ENCODE measurements around the gene TPI1. TPM values are rescaled to one million over a fixed set of nuclear protein-coding genes. Genes with fewer than 3 reads are reported as not detected.
A peak's percentile ranks its signal among the peaks of the same experiment; 100 is the strongest.
"Not testable (repeated sequence)": the region's sequence is repeated elsewhere in the genome, so short reads cannot be mapped to it uniquely, and the experiment has no call there.

Gene TPI1
- total and polyA plus RNA-seq, 10 donors: 218 to 471 (median 294) TPM

DNA sequence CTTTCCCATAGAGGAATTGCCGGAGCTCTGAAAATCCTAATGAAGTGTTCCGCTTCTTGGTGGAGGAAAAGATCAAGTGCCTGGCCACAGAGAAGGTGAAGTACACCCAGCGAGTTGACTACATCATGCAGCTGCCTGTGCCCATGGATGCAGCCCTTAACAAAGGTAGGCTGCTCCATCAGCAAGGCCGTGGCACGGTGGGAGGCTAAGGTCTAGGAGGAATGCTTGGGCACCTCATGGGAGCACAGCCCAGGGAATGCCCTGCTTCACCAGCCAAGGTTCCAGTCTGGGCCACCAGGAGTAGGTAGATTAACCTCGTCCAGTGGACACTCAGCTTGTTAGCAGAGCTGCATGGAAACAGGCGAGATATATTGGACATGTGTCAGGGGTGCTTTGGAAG lies 6.4 kb upstream of the TPI1 start:
- Histone ChIP-seq H3K4me1 (no peaks in the 10 kb centered on the region), H3K9me3 (no peaks in the 10 kb centered on the region), H3K27me3 (replicated peaks in 1 of 7) (no peaks in the 10 kb centered on the region), H3K27ac (no peak overlapping the region), H3K36me3 (peaks cover 10 to 100% (median 94%) of the 10 kb centered on the region in 6 donors), H3K4me3 (no peak overlapping the region)
- TF ChIP-seq POLR2AphosphoS5 (IDR thresholded peaks at IDR 0.05) (no peak), POLR2A (IDR thresholded peaks at IDR 0.05) (no peak)
- TF ChIP-seq, protein P1, sequence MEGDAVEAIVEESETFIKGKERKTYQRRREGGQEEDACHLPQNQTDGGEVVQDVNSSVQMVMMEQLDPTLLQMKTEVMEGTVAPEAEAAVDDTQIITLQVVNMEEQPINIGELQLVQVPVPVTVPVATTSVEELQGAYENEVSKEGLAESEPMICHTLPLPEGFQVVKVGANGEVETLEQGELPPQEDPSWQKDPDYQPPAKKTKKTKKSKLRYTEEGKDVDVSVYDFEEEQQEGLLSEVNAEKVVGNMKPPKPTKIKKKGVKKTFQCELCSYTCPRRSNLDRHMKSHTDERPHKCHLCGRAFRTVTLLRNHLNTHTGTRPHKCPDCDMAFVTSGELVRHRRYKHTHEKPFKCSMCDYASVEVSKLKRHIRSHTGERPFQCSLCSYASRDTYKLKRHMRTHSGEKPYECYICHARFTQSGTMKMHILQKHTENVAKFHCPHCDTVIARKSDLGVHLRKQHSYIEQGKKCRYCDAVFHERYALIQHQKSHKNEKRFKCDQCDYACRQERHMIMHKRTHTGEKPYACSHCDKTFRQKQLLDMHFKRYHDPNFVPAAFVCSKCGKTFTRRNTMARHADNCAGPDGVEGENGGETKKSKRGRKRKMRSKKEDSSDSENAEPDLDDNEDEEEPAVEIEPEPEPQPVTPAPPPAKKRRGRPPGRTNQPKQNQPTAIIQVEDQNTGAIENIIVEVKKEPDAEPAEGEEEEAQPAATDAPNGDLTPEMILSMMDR (IDR thresholded peaks at IDR 0.05 in 8 of 11, conservative IDR thresholded peaks at IDR 0.05 in 3 of 11): no peak
- intact Hi-C loops (cut with DNase I; ENCODE audit: low total_unique reads): loop anchor here (10.0 kb wide), 1 partner anchor 104 kb away; no protein-coding TSS in a partner anchor
- DNase-seq: no peak
- 96 to 99% (median 96%) methylated on average over 7 of the region's 7 CpGs for whole genome bisulfite sequencing, 5 donors

DNA sequence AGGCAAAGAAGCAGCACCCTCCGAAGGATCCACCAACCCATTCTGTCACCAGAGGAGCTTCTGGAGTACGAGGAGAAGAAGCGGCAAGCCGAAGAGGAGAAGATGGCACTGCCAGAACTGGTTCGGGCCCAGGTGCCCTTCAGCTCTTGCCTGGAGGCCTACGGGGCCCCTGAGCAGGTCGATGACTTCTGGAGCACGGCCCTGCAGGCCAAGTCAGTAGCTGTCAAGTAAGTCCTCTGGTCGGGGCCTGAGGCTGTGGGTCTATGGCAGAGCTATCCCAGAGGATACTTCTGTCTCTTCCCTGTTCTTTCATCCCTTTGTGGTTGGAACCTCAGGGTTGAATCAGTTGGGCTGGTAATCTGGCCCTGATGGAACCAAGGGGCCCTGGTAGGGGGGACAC lies 5.9 kb upstream of the TPI1 start:
- no peaks in the 10 kb centered on the region for H3K9me3 ChIP-seq
- peaks cover 0 to 3% (median under 1%) of the 10 kb centered on the region in 6 donors for H3K4me1 ChIP-seq
- intact Hi-C loops (cut with DNase I; ENCODE audit: low total_unique reads): loop anchor here (10.0 kb wide), 1 partner anchor 103 kb away; no protein-coding TSS in a partner anchor
- DNase-seq: no peak
- H3K27ac ChIP-seq: no peak overlapping the region
- no peak overlapping the region for H3K4me3 ChIP-seq
- H3K36me3 ChIP-seq: peaks cover 10 to 99% (median 92%) of the 10 kb centered on the region in 6 donors
- 93 to 96% (median 95%) methylated on average over 8 to 9 of the region's 9 CpGs for WGBS, 5 donors
- TF ChIP-seq POLR2A (IDR thresholded peaks at IDR 0.05) (no peak), POLR2AphosphoS5 (IDR thresholded peaks at IDR 0.05) (no peak)
- TF ChIP-seq, protein P1 (IDR thresholded peaks at IDR 0.05 in 8 of 11, conservative IDR thresholded peaks at IDR 0.05 in 3 of 11): no peak
- no peaks in the 10 kb centered on the region for H3K27me3 ChIP-seq (replicated peaks in 1 of 7)

DNA sequence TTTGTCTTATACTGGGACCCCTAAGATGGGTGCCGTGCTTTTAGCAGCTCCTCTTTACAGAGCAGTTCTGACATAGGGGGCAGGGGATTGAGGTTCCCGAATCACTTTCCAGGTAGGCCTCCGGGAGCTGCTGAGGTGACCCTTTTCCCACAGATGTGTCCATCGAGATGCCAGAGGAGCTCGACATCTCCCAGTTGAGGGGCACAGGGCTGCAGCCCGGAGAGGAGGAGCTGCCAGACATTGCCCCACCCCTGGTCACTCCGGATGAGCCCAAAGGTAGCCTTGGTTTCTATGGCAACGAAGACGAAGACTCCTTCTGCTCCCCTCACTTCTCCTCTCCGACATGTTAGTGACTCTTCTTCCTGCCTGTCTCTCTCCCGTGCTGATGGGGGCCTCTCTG lies 4.3 kb upstream of the TPI1 start:
- no peak for TF ChIP-seq POLR2AphosphoS5 (IDR thresholded peaks at IDR 0.05)
- TF ChIP-seq POLR2A (IDR thresholded peaks at IDR 0.05): no peak
- TF ChIP-seq, protein P1 (IDR thresholded peaks at IDR 0.05 in 8 of 11, conservative IDR thresholded peaks at IDR 0.05 in 3 of 11): no peak
- WGBS, 5 donors: 91 to 96% (median 95%) methylated on average over 11 of the region's 11 CpGs

DNA sequence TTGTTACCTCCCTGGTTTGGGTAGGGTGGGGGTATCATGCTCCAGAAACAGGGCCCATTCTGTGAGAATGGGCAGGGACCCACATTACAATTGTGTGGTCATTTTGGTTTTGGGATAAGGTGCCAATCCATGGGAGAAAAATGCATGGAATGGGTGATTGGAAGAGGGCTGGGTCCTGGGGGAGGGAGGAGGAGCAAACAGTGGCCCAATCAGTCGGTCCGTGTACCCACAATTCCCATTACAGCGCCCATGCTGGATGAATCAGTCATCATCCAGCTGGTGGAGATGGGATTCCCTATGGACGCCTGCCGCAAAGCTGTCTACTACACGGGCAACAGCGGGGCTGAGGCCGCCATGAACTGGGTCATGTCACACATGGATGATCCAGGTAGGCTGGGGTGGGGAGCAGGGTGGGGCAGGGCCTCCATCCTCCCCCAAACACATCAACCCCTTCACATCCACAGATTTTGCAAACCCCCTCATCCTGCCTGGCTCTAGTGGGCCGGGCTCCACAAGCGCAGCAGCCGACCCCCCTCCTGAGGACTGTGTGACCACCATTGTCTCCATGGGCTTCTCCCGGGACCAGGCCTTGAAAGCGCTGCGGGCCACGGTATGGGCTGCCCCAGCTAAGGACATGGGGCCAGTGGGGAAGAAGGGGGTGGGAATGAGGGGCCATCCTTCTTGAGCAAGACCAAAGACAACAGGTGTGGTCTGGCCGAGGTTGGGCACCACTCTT lies 3.6 kb upstream of the TPI1 start:
- peak; percentile 69 for DNase-seq
- 94 to 99% (median 95%) methylated on average over 12 to 16 of the region's 16 CpGs for WGBS, 5 donors
- Histone ChIP-seq H3K9me3 (no peaks in the 10 kb centered on the region), H3K36me3 (peaks cover 0 to 75% (median 68%) of the 10 kb centered on the region in 6 donors), H3K4me1 (peaks cover 7 to 23% (median 15%) of the 10 kb centered on the region in 6 donors), H3K27ac (no peak overlapping the region), H3K27me3 (replicated peaks in 1 of 7) (no peaks in the 10 kb centered on the region), H3K4me3 (no peak overlapping the region)
- intact Hi-C loops (cut with DNase I; ENCODE audit: low total_unique reads): loop anchor here (10.0 kb wide), 1 partner anchor 101 kb away; no protein-coding TSS in a partner anchor
- TF ChIP-seq POLR2AphosphoS5 (IDR thresholded peaks at IDR 0.05) (no peak), POLR2A (IDR thresholded peaks at IDR 0.05) (no peak)
- TF ChIP-seq, protein P1 (IDR thresholded peaks at IDR 0.05 in 8 of 11, conservative IDR thresholded peaks at IDR 0.05 in 3 of 11): no peak

More for the DNA sequence above, 4.3 kb upstream of the TPI1 start:
- no peaks in the 10 kb centered on the region for H3K27me3 ChIP-seq (replicated peaks in 1 of 7)
- no peak for DNase-seq
- intact Hi-C loops (cut with DNase I; ENCODE audit: low total_unique reads): loop anchor here (10.0 kb wide), 1 partner anchor 102 kb away; no protein-coding TSS in a partner anchor
- H3K9me3 ChIP-seq: no peaks in the 10 kb centered on the region
- H3K4me1 ChIP-seq: peaks cover 0 to 16% (median 8%) of the 10 kb centered on the region in 6 donors
- peaks cover under 1 to 83% (median 75%) of the 10 kb centered on the region in 6 donors for H3K36me3 ChIP-seq
- no peak overlapping the region for H3K27ac ChIP-seq
- H3K4me3 ChIP-seq: no peak overlapping the region

DNA sequence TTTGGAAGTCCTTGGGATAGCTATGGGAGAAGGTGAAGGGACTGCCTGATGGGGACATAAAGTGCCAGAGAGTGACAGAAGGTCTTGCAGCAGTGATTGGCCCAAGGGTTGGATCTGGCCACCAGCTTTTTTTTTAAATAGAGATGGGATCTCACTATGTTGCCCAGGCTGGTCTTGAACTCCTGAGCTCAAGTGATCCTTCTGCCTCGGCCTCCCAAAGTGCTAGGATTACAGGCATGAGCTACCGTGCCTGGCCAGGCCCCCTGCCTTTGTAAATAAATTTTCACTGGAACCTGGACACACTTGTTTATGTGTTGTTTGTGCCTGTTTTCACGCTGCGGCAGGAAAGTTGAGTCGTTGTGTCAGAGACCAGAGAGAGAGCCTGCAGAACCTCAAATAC lies 2.0 kb upstream of the TPI1 start:
- 93 to 97% (median 95%) methylated on average over 5 of the region's 5 CpGs for WGBS, 5 donors
- H3K9me3 ChIP-seq; DNase-seq; H3K27ac ChIP-seq; H3K27me3 ChIP-seq (replicated peaks in 1 of 7); H3K4me3 ChIP-seq: not testable (repeated sequence)
- peaks cover 0 to 75% (median 63%) of the 10 kb centered on the region in 6 donors for H3K36me3 ChIP-seq
- H3K4me1 ChIP-seq: peaks cover 16 to 38% (median 30%) of the 10 kb centered on the region in 6 donors
- intact Hi-C loops (cut with DNase I; ENCODE audit: low total_unique reads): loop anchor here (10.0 kb wide), 1 partner anchor 99 kb away; no protein-coding TSS in a partner anchor
